IMR-90 (cell line): ENCODE results near the gene CDK2AP2. TPM values are rescaled to one million over a fixed set of nuclear protein-coding genes. Genes with fewer than 3 reads are reported as not detected.

Experiments
- ATAC-seq: fragments of 200-7000 bp; cut with Tn5 transposase; 2 replicates; pipeline ENCODE4 v1.9.1; 2020; ENCODE audit warnings: low read depth, mild to moderate bottlenecking, moderate library complexity
- BruUV-seq: library from RNA; stranded (reverse); fragments of 400-500 nt; replicated peaks from 2 replicates; lab custom pipeline; 2021; lab: Mats Ljungman, UMichigan
- CTCF ChIA-PET: fragments of 300-600 bp; formaldehyde crosslinking; extraction: SDS; loops from one replicate; lab custom pipeline; 2021; ENCODE audit warnings: antibody characterized with exemption; lab: Yijun Ruan, JAX
- POLR2A ChIA-PET: fragments of 300-600 bp; sonication (Branson Sonifier 250); formaldehyde crosslinking; loops from one replicate; lab custom pipeline; 2022; ENCODE audit warnings: antibody characterized with exemption; ENCODE audit not compliant: unreplicated experiment; lab: Charles Lee
- DNase-seq: peaks from one replicate; pipeline ENCODE4 v3.0.0; 2013
- H2AFZ ChIP-seq: replicated peaks from 2 replicates; pipeline ENCODE3; 2013; ENCODE audit warnings: low read length, mild to moderate bottlenecking; ENCODE audit not compliant: poor library complexity
- H2AK5ac ChIP-seq: 2 replicates; pipeline ENCODE4 v1.6.1; 2013; ENCODE audit warnings: low read depth, low read length, inconsistent platforms
- H2AK9ac ChIP-seq: replicated peaks from 2 replicates; pipeline ENCODE3; 2013; ENCODE audit warnings: mild to moderate bottlenecking, low read depth, low read length, moderate library complexity; ENCODE audit not compliant: poor library complexity
- H2BK120ac ChIP-seq: 2 replicates; pipeline ENCODE4 v1.6.1; 2013; ENCODE audit warnings: low read depth, low read length, inconsistent platforms
- H2BK15ac ChIP-seq: 3 replicates; pipeline ENCODE4 v1.6.1; 2013; ENCODE audit warnings: low read depth, low read length, inconsistent platforms
- H2BK20ac ChIP-seq: 2 replicates; pipeline ENCODE4 v1.6.1; 2013; ENCODE audit warnings: low read depth, mild to moderate bottlenecking, inconsistent platforms, low read length, moderate library complexity
- H2BK5ac ChIP-seq: 2 replicates; pipeline ENCODE4 v1.6.1; 2013; ENCODE audit warnings: mild to moderate bottlenecking, low read depth, low read length, inconsistent platforms; ENCODE audit not compliant: poor library complexity, severe bottlenecking
- H3K14ac ChIP-seq: replicated peaks from 2 replicates; pipeline ENCODE4 v1.6.1; 2013; ENCODE audit warnings: low read depth, low read length, inconsistent platforms
- H3K18ac ChIP-seq: 2 replicates; pipeline ENCODE4 v1.6.1; 2013; ENCODE audit warnings: low read depth, low read length, control low read depth
- H3K23ac ChIP-seq: 2 replicates; pipeline ENCODE4 v1.6.1; 2013; ENCODE audit warnings: low read depth, low read length, inconsistent platforms
- H3K27ac ChIP-seq: 2 replicates; pipeline ENCODE4 v1.5.1; 2013; ENCODE audit warnings: mild to moderate bottlenecking, control low read depth, low read length; ENCODE audit not compliant: insufficient read depth
- H3K27me3 ChIP-seq: 2 replicates; pipeline ENCODE4 v1.6.1; 2013; ENCODE audit warnings: low read length; ENCODE audit not compliant: control insufficient read depth, insufficient read depth
- H3K36me3 ChIP-seq: 2 replicates; pipeline ENCODE4 v1.6.1; 2013; ENCODE audit warnings: low read length, mixed read lengths; ENCODE audit not compliant: control insufficient read depth, insufficient read depth
- H3K4ac ChIP-seq: 2 replicates; pipeline ENCODE4 v1.6.1; 2013; ENCODE audit warnings: low read depth, low read length, inconsistent platforms
- H3K4me1 ChIP-seq: 2 replicates; pipeline ENCODE4 v1.6.1; 2013; ENCODE audit warnings: low read length, mixed read lengths; ENCODE audit not compliant: control insufficient read depth, insufficient read depth
- H3K4me2 ChIP-seq: 2 replicates; pipeline ENCODE4 v1.6.1; 2013; ENCODE audit warnings: low read depth, mild to moderate bottlenecking, control low read depth, low read length, moderate library complexity
- H3K4me3 ChIP-seq: 2 replicates; pipeline ENCODE4 v1.5.1; 2013; ENCODE audit warnings: low read depth, mild to moderate bottlenecking, control low read depth, low read length, moderate library complexity; ENCODE audit not compliant: insufficient read depth
- H3K56ac ChIP-seq: 2 replicates; pipeline ENCODE4 v1.6.1; 2013; ENCODE audit warnings: low read length, inconsistent platforms; ENCODE audit not compliant: insufficient read depth; ENCODE audit errors: extremely low read depth
- H3K79me1 ChIP-seq, 2 experiments: 2 replicates each; pipeline ENCODE4 v1.6.1; 2013; ENCODE audit warnings: low read length in 2 of 2, inconsistent platforms in 1 of 2, low read depth in 1 of 2
- H3K9ac ChIP-seq: 2 replicates; pipeline ENCODE4 v1.6.1; 2013; ENCODE audit warnings: low read depth, low read length, control low read depth
- H3K9me1 ChIP-seq: 2 replicates; pipeline ENCODE4 v1.6.1; 2013; ENCODE audit warnings: low read length, inconsistent platforms; ENCODE audit not compliant: insufficient read depth
- H3K9me3 ChIP-seq: 2 replicates; pipeline ENCODE4 v1.6.1; 2013; ENCODE audit warnings: low read length; ENCODE audit not compliant: control insufficient read depth, insufficient read depth
- H4K20me1 ChIP-seq: 2 replicates; pipeline ENCODE4 v1.6.1; 2013; ENCODE audit warnings: low read length, inconsistent platforms; ENCODE audit not compliant: insufficient read depth
- H4K5ac ChIP-seq: 2 replicates; pipeline ENCODE4 v1.6.1; 2013; ENCODE audit warnings: mild to moderate bottlenecking, low read depth, low read length, control low read depth
- H4K8ac ChIP-seq, 2 experiments: 2 replicates each; pipeline ENCODE4 v1.6.1; 2013; ENCODE audit warnings: low read depth in 2 of 2, low read length in 2 of 2, control low read depth in 1 of 2, inconsistent platforms in 1 of 2
- H4K91ac ChIP-seq: 2 replicates; pipeline ENCODE4 v1.6.1; 2013; ENCODE audit warnings: low read depth, low read length, inconsistent platforms; ENCODE audit not compliant: insufficient read depth
- BHLHE40 ChIP-seq: fragments of 150-350 bp; IDR thresholded peaks from 2 replicates; pipeline ENCODE4 v1.6.1; 2016; ENCODE audit warnings: mild to moderate bottlenecking, low read depth, low read length
- CEBPB ChIP-seq: IDR thresholded peaks from 2 replicates; pipeline ENCODE4 v1.6.1; 2012; ENCODE audit warnings: low read depth, low read length, improper control_type of control experiment
- CHD1 ChIP-seq: IDR thresholded peaks from 2 replicates; pipeline ENCODE4 v1.6.1; 2012; ENCODE audit warnings: low read depth, low read length, improper control_type of control experiment
- CTCF ChIP-seq: conservative IDR thresholded peaks from 2 replicates; pipeline ENCODE4 v1.5.1; 2012; ENCODE audit warnings: mild to moderate bottlenecking, low read depth, low read length, improper control_type of control experiment
- FOS ChIP-seq: fragments of 150-350 bp; IDR thresholded peaks from 2 replicates; pipeline ENCODE4 v1.6.1; 2016; ENCODE audit warnings: low read depth, low read length
- MAFK ChIP-seq: IDR thresholded peaks from 2 replicates; pipeline ENCODE4 v1.6.1; 2012; ENCODE audit warnings: low read depth, low read length, improper control_type of control experiment
- MAZ ChIP-seq: IDR thresholded peaks from 2 replicates; pipeline ENCODE4 v1.6.1; 2012; ENCODE audit warnings: low read depth, mild to moderate bottlenecking, low read length, improper control_type of control experiment, moderate library complexity, borderline replicate concordance
- MXI1 ChIP-seq: IDR thresholded peaks from 2 replicates; pipeline ENCODE4 v1.6.1; 2012; ENCODE audit warnings: low read depth, mild to moderate bottlenecking, low read length, moderate library complexity, borderline replicate concordance
- NFE2L2 ChIP-seq: fragments of 150-350 bp; IDR thresholded peaks from 2 replicates; pipeline ENCODE4 v1.6.1; 2016; ENCODE audit warnings: low read depth, mild to moderate bottlenecking, low read length
- POLR2A ChIP-seq: IDR thresholded peaks from 2 replicates; pipeline ENCODE4 v1.6.1; 2012; ENCODE audit warnings: mild to moderate bottlenecking, low read depth, low read length
- RAD21 ChIP-seq: IDR thresholded peaks from 2 replicates; pipeline ENCODE4 v1.6.1; 2012; ENCODE audit warnings: low read length, improper control_type of control experiment
- RCOR1 ChIP-seq: IDR thresholded peaks from 2 replicates; pipeline ENCODE4 v1.6.1; 2012; ENCODE audit warnings: mild to moderate bottlenecking, low read length, improper control_type of control experiment; ENCODE audit not compliant: insufficient replicate concordance
- RFX5 ChIP-seq: IDR thresholded peaks from 2 replicates; pipeline ENCODE4 v1.8.0; 2012; ENCODE audit warnings: low read depth, mild to moderate bottlenecking, low read length, moderate library complexity
- SMC3 ChIP-seq: fragments of 150-350 bp; IDR thresholded peaks from 2 replicates; pipeline ENCODE4 v1.6.1; 2016; ENCODE audit warnings: low read depth, mild to moderate bottlenecking, antibody characterized with exemption, low read length, moderate library complexity
- USF2 ChIP-seq: fragments of 150-350 bp; IDR thresholded peaks from 2 replicates; pipeline ENCODE4 v1.6.1; 2017; ENCODE audit warnings: mild to moderate bottlenecking, antibody characterized with exemption, low read length, low read depth
- WGBS, 2 experiments: methylation state at CpG; one replicate each; pipeline versions ENCODE4 v1.1.5 to v1.1.7; 2013; ENCODE audit warnings: missing lambda C conversion rate in 2 of 2; ENCODE audit not compliant: insufficient read length in 1 of 2; ENCODE audit errors: extremely low coverage in 2 of 2; 5-methylcytosine and 5-hydroxymethylcytosine counted together
- dilution Hi-C: fragments of 300-500 bp; cut with HindIII; formaldehyde crosslinking; loops from one replicate; pipeline ENCODE4 v1.14.3; 2018; ENCODE audit warnings: low sequenced_read_pairs; ENCODE audit not compliant: unreplicated experiment
- in situ Hi-C: fragments of 300-500 bp; cut with MboI; formaldehyde crosslinking; loops from 3 replicates; pipeline ENCODE4 v1.14.3; 2019; ENCODE audit warnings: low sequenced_read_pairs, inconsistent platforms, mixed read lengths
- intact Hi-C: fragments of 100-400 bp; cut with micrococcal nuclease; formaldehyde crosslinking; loops from 2 replicates; pipeline ENCODE4 v1.10.0; 2022
- polyA plus RNA-seq, 3 experiments: library from polyadenylated mRNA; depleted of rRNA; stranded (reverse); fragments of >200 nt; gene quantifications; 2 replicates each; pipeline ENCODE4 v1.2.3, GENCODE V29; 2012; ENCODE audit warnings: low replicate concordance in 1 of 3
- total RNA-seq: library from RNA; depleted of rRNA; stranded (reverse); fragments of >200 nt; gene quantifications from 2 replicates; pipeline ENCODE4 v1.2.3, GENCODE V29; 2012

CDK2AP2 gene
- total and polyA plus RNA-seq, 2 of the 4 experiments (the other 2 are of a cell fraction), result 8.1 to 44.7 TPM

- intact Hi-C loops, result no loop called here
- BruUV-seq, result no TSS peak
- ChIA-PET CTCF (no interaction called here), POLR2A (no interaction called here)
- Histone ChIP-seq H3K9me3 (no peaks in the 10 kb centered on the region), H3K4me3 (no peak overlapping the region), H3K23ac (no peak overlapping the region), H4K20me1 (no peaks in the 10 kb centered on the region), H3K79me1 (no peaks in the 10 kb centered on the region), H3K27me3 (peaks cover 36% of the 10 kb centered on the region), H4K91ac (no peak overlapping the region), H2BK120ac (no peak overlapping the region), H4K5ac (no peak overlapping the region), H3K27ac (no peak overlapping the region), H2AK5ac (no peak overlapping the region), H3K18ac (no peak overlapping the region), H2AK9ac (no peak overlapping the region), H2AFZ (no peak overlapping the region), H3K9ac (no peak overlapping the region), H4K8ac (no peak overlapping the region), H3K4me1 (no peaks in the 10 kb centered on the region), H2BK20ac (no peak overlapping the region), H2BK5ac (no peak overlapping the region), H3K14ac (no peak overlapping the region), H3K4me2 (no peak overlapping the region), H2BK15ac (no peak overlapping the region), H3K9me1 (no peaks in the 10 kb centered on the region), H3K36me3 (no peaks in the 10 kb centered on the region), H3K4ac (no peak overlapping the region), H3K56ac (no peak overlapping the region)
- dilution Hi-C loops, result no loop called here
- in situ Hi-C loops, result no loop called here
- TF ChIP-seq USF2 (no peak), RFX5 (no peak), RCOR1 (no peak), CTCF (no peak), MXI1 (no peak), CEBPB (no peak), RAD21 (no peak), FOS (no peak), SMC3 (no peak), MAFK (no peak), MAZ (no peak), POLR2A (no peak), BHLHE40 (no peak), NFE2L2 (no peak), CHD1 (no peak)
- no peak for DNase-seq
- ATAC-seq, result no peak
- 45% methylated on average over 2 of the region's 10 CpGs; no CpG with 5 or more reads in 1 of the 2 experiments for WGBS, 2 experiments
Measured at GRCh38 chr11:67517784-67518552, 10.0 kb upstream of the CDK2AP2 start.
